ENCODE results near the gene TXNDC8. TPM values are rescaled to one million over a fixed set of nuclear protein-coding genes. Genes with fewer than 3 reads are reported as not detected.

TXNDC8 gene
- polyA plus RNA-seq, 3 donors: not detected

DNA sequence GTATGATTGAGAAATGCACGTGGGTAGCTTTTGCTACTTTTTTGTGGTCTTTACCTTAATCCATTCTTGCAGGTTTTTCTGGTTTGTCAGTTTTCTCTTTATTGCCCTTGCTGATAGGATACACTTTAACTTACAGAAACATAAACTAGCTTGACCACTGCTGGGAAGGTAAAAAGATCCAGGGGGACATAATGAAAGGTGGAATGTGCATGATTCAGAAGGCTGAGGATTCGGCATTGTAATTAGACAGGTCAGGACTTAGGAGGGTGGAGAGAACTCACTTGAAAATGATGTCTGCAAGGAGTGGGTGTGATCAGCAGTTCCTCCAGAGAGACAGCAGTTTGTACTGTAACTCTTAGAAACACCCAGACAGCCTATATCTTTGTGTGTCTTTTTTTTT lies 19.8 kb upstream of the TXNDC8 start:
- H3K4me3 ChIP-seq (replicated peaks in 1 of 3; ENCODE audit: low read depth in 2 of 3, low read length in 3 of 3): no peak overlapping the region
- H4K20me1 ChIP-seq (ENCODE audit: insufficient read depth, low read length): no peaks in the 10 kb centered on the region
- no peaks in the 10 kb centered on the region for H3K36me3 ChIP-seq (replicated peaks in 1 of 2; ENCODE audit: control insufficient read depth in 1 of 2, insufficient read depth in 2 of 2, low read length in 2 of 2)
- no CpG with 5 or more reads among the region's 2 CpGs for WGBS (ENCODE audit: insufficient coverage)
- TF ChIP-seq, protein P1, sequence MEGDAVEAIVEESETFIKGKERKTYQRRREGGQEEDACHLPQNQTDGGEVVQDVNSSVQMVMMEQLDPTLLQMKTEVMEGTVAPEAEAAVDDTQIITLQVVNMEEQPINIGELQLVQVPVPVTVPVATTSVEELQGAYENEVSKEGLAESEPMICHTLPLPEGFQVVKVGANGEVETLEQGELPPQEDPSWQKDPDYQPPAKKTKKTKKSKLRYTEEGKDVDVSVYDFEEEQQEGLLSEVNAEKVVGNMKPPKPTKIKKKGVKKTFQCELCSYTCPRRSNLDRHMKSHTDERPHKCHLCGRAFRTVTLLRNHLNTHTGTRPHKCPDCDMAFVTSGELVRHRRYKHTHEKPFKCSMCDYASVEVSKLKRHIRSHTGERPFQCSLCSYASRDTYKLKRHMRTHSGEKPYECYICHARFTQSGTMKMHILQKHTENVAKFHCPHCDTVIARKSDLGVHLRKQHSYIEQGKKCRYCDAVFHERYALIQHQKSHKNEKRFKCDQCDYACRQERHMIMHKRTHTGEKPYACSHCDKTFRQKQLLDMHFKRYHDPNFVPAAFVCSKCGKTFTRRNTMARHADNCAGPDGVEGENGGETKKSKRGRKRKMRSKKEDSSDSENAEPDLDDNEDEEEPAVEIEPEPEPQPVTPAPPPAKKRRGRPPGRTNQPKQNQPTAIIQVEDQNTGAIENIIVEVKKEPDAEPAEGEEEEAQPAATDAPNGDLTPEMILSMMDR (IDR thresholded peaks at IDR 0.05): no peak
- H3K9me3 Mint-ChIP-seq: peaks cover 7 to 16% (median 10%) of the 10 kb centered on the region in 7 donors
- no peaks in the 10 kb centered on the region for H3K27me3 ChIP-seq (ENCODE audit: control insufficient read depth in 2 of 2, insufficient read depth in 2 of 2, low read length in 2 of 2)
- H3K4me1 ChIP-seq (ENCODE audit: control insufficient read depth in 1 of 2, insufficient read depth in 2 of 2, low read length in 2 of 2): peaks cover 13 to 19% of the 10 kb centered on the region in 2 donors
- H2AFZ ChIP-seq (ENCODE audit: insufficient read depth, low read depth, low read length, poor library complexity, severe bottlenecking): no peak overlapping the region
- DNase-seq: no peak
- no peak overlapping the region for H3K4me3 Mint-ChIP-seq
- H3K27ac ChIP-seq (ENCODE audit: low read depth in 1 of 2, low read length in 2 of 2): no peak overlapping the region
- H3K9ac ChIP-seq (ENCODE audit: insufficient read depth, low read length, poor library complexity, severe bottlenecking): no peak overlapping the region
- no peaks in the 10 kb centered on the region for H3K79me2 ChIP-seq (ENCODE audit: insufficient read depth, low read length)
- H3K27me3 Mint-ChIP-seq (ENCODE audit: low read depth in 3 of 3): peaks cover 0 to 2% (median 0%) of the 10 kb centered on the region in 3 donors
- H3K4me1 Mint-ChIP-seq: peaks cover 19% of the 10 kb centered on the region
- H3K27ac Mint-ChIP-seq: peak overlapping the region in 1 of 7 donors; percentile 21
- intact Hi-C loops (cut with micrococcal nuclease): no loop called here
- no peak overlapping the region for H3K4me2 ChIP-seq (replicated peaks; ENCODE audit: extremely low read depth, low read length, poor library complexity, severe bottlenecking)
- peaks cover 0 to 7% of the 10 kb centered on the region in 2 donors for H3K9me3 ChIP-seq (replicated peaks in 1 of 2; ENCODE audit: control insufficient read depth in 1 of 2, insufficient read depth in 1 of 2, low read length in 2 of 2)
- H3K36me3 Mint-ChIP-seq: no peaks in the 10 kb centered on the region

DNA sequence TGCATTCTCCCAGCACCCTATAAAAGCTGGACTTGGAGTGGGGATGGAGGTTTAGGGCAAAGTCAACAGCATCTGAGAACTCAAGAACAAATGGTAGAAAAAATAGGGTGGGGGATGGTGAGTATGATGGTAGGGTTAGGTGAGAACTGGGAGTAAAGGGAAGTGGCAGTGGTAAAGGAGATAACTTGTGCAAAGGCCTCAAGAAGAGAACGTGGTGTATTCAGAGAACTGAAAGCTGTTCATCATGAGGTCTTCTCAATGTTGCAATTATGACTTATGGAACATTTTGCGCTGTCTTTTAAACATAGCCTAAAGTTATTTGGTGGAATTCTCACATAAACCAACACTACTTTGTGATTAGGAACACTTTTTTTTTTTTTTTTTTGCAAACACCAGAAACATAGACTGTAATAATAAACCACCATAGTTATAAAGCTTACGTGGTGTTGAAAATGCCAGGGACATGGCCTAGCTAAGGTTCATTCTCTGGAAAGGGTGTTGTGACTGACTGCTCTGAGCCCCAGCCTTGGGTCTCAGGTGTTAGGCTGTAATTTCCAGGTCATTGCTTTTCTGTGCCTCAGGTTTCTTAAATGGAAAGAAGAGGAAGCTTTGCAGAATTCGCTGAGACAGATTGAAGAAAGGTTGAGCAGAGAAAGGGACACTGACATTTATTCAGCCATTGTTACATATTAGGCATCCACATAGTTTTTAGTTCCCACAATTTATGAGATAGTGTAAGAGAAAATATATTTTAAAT lies 19.2 kb upstream of the TXNDC8 start:
- H3K4me3 ChIP-seq (replicated peaks in 1 of 3; ENCODE audit: low read depth in 2 of 3, low read length in 3 of 3): no peak overlapping the region
- intact Hi-C loops (cut with micrococcal nuclease): no loop called here
- H3K27me3 Mint-ChIP-seq (ENCODE audit: low read depth in 3 of 3): peaks cover 0 to 2% (median 0%) of the 10 kb centered on the region in 3 donors
- no peaks in the 10 kb centered on the region for H3K27me3 ChIP-seq (ENCODE audit: control insufficient read depth in 2 of 2, insufficient read depth in 2 of 2, low read length in 2 of 2)
- no peak overlapping the region for H3K9ac ChIP-seq (ENCODE audit: insufficient read depth, low read length, poor library complexity, severe bottlenecking)
- no peak overlapping the region for H2AFZ ChIP-seq (ENCODE audit: insufficient read depth, low read depth, low read length, poor library complexity, severe bottlenecking)
- H3K36me3 Mint-ChIP-seq: no peaks in the 10 kb centered on the region
- no peaks in the 10 kb centered on the region for H3K79me2 ChIP-seq (ENCODE audit: insufficient read depth, low read length)
- H4K20me1 ChIP-seq (ENCODE audit: insufficient read depth, low read length): no peaks in the 10 kb centered on the region
- H3K4me1 Mint-ChIP-seq: peaks cover 19% of the 10 kb centered on the region
- H3K27ac Mint-ChIP-seq: peak overlapping the region in 2 of 7 donors; percentile 40 to 86
- H3K27ac ChIP-seq (ENCODE audit: low read depth in 1 of 2, low read length in 2 of 2): peak overlapping the region in 1 of 2 donors; percentile 11
- peaks cover 13 to 19% of the 10 kb centered on the region in 2 donors for H3K4me1 ChIP-seq (ENCODE audit: control insufficient read depth in 1 of 2, insufficient read depth in 2 of 2, low read length in 2 of 2)
- WGBS (ENCODE audit: insufficient coverage): no CpG with 5 or more reads among the region's 4 CpGs
- H3K4me2 ChIP-seq (replicated peaks; ENCODE audit: extremely low read depth, low read length, poor library complexity, severe bottlenecking): no peak overlapping the region
- TF ChIP-seq, protein P1 (IDR thresholded peaks at IDR 0.05): no peak
- peaks cover 7 to 16% (median 10%) of the 10 kb centered on the region in 7 donors for H3K9me3 Mint-ChIP-seq
- H3K4me3 Mint-ChIP-seq: no peak overlapping the region
- peak in 2 of 3 donors; percentile 6 to 9 for DNase-seq
- no peaks in the 10 kb centered on the region for H3K36me3 ChIP-seq (replicated peaks in 1 of 2; ENCODE audit: control insufficient read depth in 1 of 2, insufficient read depth in 2 of 2, low read length in 2 of 2)
- H3K9me3 ChIP-seq (replicated peaks in 1 of 2; ENCODE audit: control insufficient read depth in 1 of 2, insufficient read depth in 1 of 2, low read length in 2 of 2): peaks cover 0 to 7% of the 10 kb centered on the region in 2 donors

Measured in CD14-positive monocyte (primary cell).